SU-DHL-6 (cell line): ENCODE data around the gene RNF166.

Source experiments
- CTCF ChIP-seq: fragments of 200-600 bp; sonication (generic); IDR thresholded peaks from one replicate; pipeline ENCODE4 v1.5.1; 2017; ENCODE audit warnings: antibody characterized with exemption, mild to moderate bottlenecking, low read length, moderate library complexity; ENCODE audit not compliant: insufficient read depth, poor library complexity, severe bottlenecking
- EZH2phosphoT487 ChIP-seq: fragments of 200-600 bp; sonication (generic), shearing (Covaris generic); conservative IDR thresholded peaks from 2 replicates; pipeline ENCODE4 v1.6.1; 2018; ENCODE audit warnings: mild to moderate bottlenecking, antibody characterized with exemption, low read length, moderate library complexity, mixed read lengths

- no peak for TF ChIP-seq CTCF
- TF ChIP-seq EZH2phosphoT487 = no peak
These were observed 24.7 kb upstream of the RNF166 start for GRCh38 chr16:88730632-88731607.
